WTC11 (cell line): ENCODE data around the gene CDIPT. TPM values are rescaled to one million over a fixed set of nuclear protein-coding genes. Genes with fewer than 3 reads are reported as not detected.

Source experiments
- ATAC-seq: fragments of 200-7000 bp; cut with Tn5 transposase; 2 replicates; pipeline ENCODE4 v1.10.0; 2021; ENCODE audit warnings: mild to moderate bottlenecking, moderate library complexity
- CTCF ChIA-PET: fragments of 300-600 bp; sonication (Branson Sonifier 250); formaldehyde crosslinking; loops from one replicate; lab custom pipeline; 2021; ENCODE audit warnings: antibody characterized with exemption; lab: Charles Lee
- POLR2A ChIA-PET: fragments of 350-600 bp; sonication (Branson Sonifier 250); formaldehyde crosslinking; loops from one replicate; lab custom pipeline; 2021; ENCODE audit warnings: antibody characterized with exemption; lab: Charles Lee
- DNase-seq: peaks from one replicate; pipeline ENCODE4 v3.0.0; 2021; ENCODE audit warnings: low spot score
- H3K27ac Mint-ChIP-seq: 2 replicates; pipeline ENCODE4 v1.8.0; 2021; ENCODE audit warnings: mixed read lengths
- H3K27me3 Mint-ChIP-seq: 2 replicates; pipeline ENCODE4 v1.8.0; 2021; ENCODE audit warnings: low read depth, mild to moderate bottlenecking, moderate library complexity, mixed read lengths
- H3K36me3 Mint-ChIP-seq: 2 replicates; pipeline ENCODE4 v1.8.0; 2021; ENCODE audit warnings: mixed read lengths
- H3K4me1 Mint-ChIP-seq: 2 replicates; pipeline ENCODE4 v1.8.0; 2022; ENCODE audit warnings: mixed read lengths
- H3K4me3 Mint-ChIP-seq: 2 replicates; pipeline ENCODE4 v1.8.0; 2021; ENCODE audit warnings: mild to moderate bottlenecking, moderate library complexity, mixed read lengths
- H3K9me3 Mint-ChIP-seq: 2 replicates; pipeline ENCODE4 v1.8.0; 2021; ENCODE audit warnings: mixed read lengths
- CREB1 ChIP-seq: sonication (generic); formaldehyde crosslinking; IDR thresholded peaks from 2 replicates; pipeline ENCODE4 v1.8.0; 2023; ENCODE audit warnings: mild to moderate bottlenecking, missing genetic modification reagents
- FOXP1 ChIP-seq: sonication (generic); formaldehyde crosslinking; IDR thresholded peaks from 2 replicates; pipeline ENCODE4 v1.8.0; 2022; ENCODE audit warnings: missing genetic modification reagents, mild to moderate bottlenecking, moderate library complexity, borderline replicate concordance
- NFYB ChIP-seq: sonication (generic); formaldehyde crosslinking; conservative IDR thresholded peaks from 2 replicates; pipeline ENCODE4 v1.8.0; 2022; ENCODE audit warnings: low read depth, missing genetic modification reagents
- NR3C1 ChIP-seq: sonication (generic); formaldehyde crosslinking; conservative IDR thresholded peaks from 2 replicates; pipeline ENCODE4 v1.8.1; 2023; ENCODE audit warnings: low read depth, mild to moderate bottlenecking, missing genetic modification reagents
- PRRX2 ChIP-seq: fragments of 250-450 bp; sonication (Bioruptor Pico); IDR thresholded peaks from 2 replicates; pipeline ENCODE4 v1.8.0; 2021; ENCODE audit warnings: mild to moderate bottlenecking
- RORB ChIP-seq: fragments of 250-450 bp; sonication (Bioruptor Pico); IDR thresholded peaks from 2 replicates; pipeline ENCODE4 v1.9.0; 2021; ENCODE audit warnings: mild to moderate bottlenecking
- SMAD4 ChIP-seq: sonication (generic); formaldehyde crosslinking; IDR thresholded peaks from 2 replicates; pipeline ENCODE4 v1.8.0; 2022; ENCODE audit warnings: mild to moderate bottlenecking, missing genetic modification reagents
- ZBTB21 ChIP-seq: sonication (generic); formaldehyde crosslinking; IDR thresholded peaks from 2 replicates; pipeline ENCODE4 v1.8.1; 2023; ENCODE audit warnings: mild to moderate bottlenecking, missing genetic modification reagents, borderline replicate concordance
- ZNF219 ChIP-seq: sonication (generic); formaldehyde crosslinking; IDR thresholded peaks from 2 replicates; pipeline ENCODE4 v1.8.0; 2023; ENCODE audit warnings: missing genetic modification reagents, mild to moderate bottlenecking, borderline replicate concordance
- ZNF232 ChIP-seq: sonication (generic); formaldehyde crosslinking; IDR thresholded peaks from 2 replicates; pipeline ENCODE4 v1.8.0; 2022; ENCODE audit warnings: mild to moderate bottlenecking, missing genetic modification reagents
- ZNF317 ChIP-seq: sonication (generic); formaldehyde crosslinking; IDR thresholded peaks from 2 replicates; pipeline ENCODE4 v1.8.1; 2023; ENCODE audit warnings: low read depth, mild to moderate bottlenecking, moderate library complexity, missing genetic modification reagents, borderline replicate concordance
- ZNF396 ChIP-seq: fragments of 250-450 bp; sonication (Bioruptor Pico); IDR thresholded peaks from 2 replicates; pipeline ENCODE4 v1.8.0; 2021; ENCODE audit warnings: mild to moderate bottlenecking, moderate library complexity, borderline replicate concordance
- total RNA-seq: library from RNA; stranded (reverse); gene quantifications from 3 replicates; pipeline ENCODE4 v1.2.3, GENCODE V29; 2021
- TF ChIP-seq, protein P1 (sequence below): sonication (generic); formaldehyde crosslinking; conservative IDR thresholded peaks from 2 replicates; pipeline ENCODE4 v1.8.1; 2023; ENCODE audit warnings: mild to moderate bottlenecking, low read depth, missing genetic modification reagents, moderate library complexity
- TF ChIP-seq, protein P2 (sequence below): sonication (generic); formaldehyde crosslinking; IDR thresholded peaks from 2 replicates; pipeline ENCODE4 v1.8.1; 2023; ENCODE audit warnings: mild to moderate bottlenecking, missing genetic modification reagents, borderline replicate concordance
- TF ChIP-seq, protein P3 (sequence below): sonication (generic); formaldehyde crosslinking; IDR thresholded peaks from 2 replicates; pipeline ENCODE4 v1.8.0; 2023; ENCODE audit warnings: mild to moderate bottlenecking, missing genetic modification reagents
- TF ChIP-seq, protein P4 (sequence below): sonication (generic); formaldehyde crosslinking; IDR thresholded peaks from 2 replicates; pipeline ENCODE4 v1.8.0; 2022; ENCODE audit warnings: mild to moderate bottlenecking, missing genetic modification reagents
- TF ChIP-seq, protein P5 (sequence below): sonication (generic); formaldehyde crosslinking; IDR thresholded peaks from 2 replicates; pipeline ENCODE4 v1.8.1; 2022; ENCODE audit warnings: mild to moderate bottlenecking, moderate library complexity, missing genetic modification reagents
- TF ChIP-seq, protein P6 (sequence below): sonication (generic); formaldehyde crosslinking; conservative IDR thresholded peaks from 2 replicates; pipeline ENCODE4 v1.8.1; 2022; ENCODE audit warnings: mild to moderate bottlenecking, missing genetic modification reagents
- TF ChIP-seq, protein P7 (sequence below): sonication (generic); formaldehyde crosslinking; IDR thresholded peaks from 2 replicates; pipeline ENCODE4 v1.8.0; 2022; ENCODE audit warnings: missing genetic modification reagents
- TF ChIP-seq, protein P8 (sequence below): sonication (generic); formaldehyde crosslinking; IDR thresholded peaks from 2 replicates; pipeline ENCODE4 v1.8.1; 2023; ENCODE audit warnings: mild to moderate bottlenecking, missing genetic modification reagents, moderate library complexity
- TF ChIP-seq, protein P9 (sequence below): sonication (generic); formaldehyde crosslinking; IDR thresholded peaks from 2 replicates; pipeline ENCODE4 v1.8.0; 2022; ENCODE audit warnings: mild to moderate bottlenecking, missing genetic modification reagents

CDIPT gene
- total RNA-seq, 1 experiment from 2014 or later: 71.7 TPM

DNA sequence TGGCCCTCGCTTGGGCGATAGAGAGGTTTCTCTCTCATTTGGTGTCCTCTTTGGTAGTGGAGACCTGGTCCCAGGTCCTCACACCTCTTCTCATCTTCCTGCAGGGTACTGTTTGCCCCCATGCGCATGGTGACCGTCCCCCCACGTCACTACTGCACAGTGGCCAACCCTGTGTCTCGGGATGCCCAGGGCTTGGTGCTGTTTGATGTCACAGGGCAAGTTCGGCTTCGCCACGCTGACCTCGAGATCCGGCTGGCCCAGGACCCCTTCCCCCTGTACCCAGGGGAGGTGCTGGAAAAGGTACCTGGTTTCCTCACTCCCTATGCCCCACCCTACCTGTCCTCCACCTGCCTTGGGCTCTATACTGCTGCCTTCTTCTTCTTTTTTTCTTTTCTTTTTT, 32.3 kb downstream of the CDIPT start (continued):
- TF ChIP-seq NR3C1 (no peak), FOXP1 (CRISPR knock-in tag) (no peak), ZBTB21 (no peak), RORB (CRISPR knock-in tag) (no peak), CREB1 (no peak)
- TF ChIP-seq, protein P1, sequence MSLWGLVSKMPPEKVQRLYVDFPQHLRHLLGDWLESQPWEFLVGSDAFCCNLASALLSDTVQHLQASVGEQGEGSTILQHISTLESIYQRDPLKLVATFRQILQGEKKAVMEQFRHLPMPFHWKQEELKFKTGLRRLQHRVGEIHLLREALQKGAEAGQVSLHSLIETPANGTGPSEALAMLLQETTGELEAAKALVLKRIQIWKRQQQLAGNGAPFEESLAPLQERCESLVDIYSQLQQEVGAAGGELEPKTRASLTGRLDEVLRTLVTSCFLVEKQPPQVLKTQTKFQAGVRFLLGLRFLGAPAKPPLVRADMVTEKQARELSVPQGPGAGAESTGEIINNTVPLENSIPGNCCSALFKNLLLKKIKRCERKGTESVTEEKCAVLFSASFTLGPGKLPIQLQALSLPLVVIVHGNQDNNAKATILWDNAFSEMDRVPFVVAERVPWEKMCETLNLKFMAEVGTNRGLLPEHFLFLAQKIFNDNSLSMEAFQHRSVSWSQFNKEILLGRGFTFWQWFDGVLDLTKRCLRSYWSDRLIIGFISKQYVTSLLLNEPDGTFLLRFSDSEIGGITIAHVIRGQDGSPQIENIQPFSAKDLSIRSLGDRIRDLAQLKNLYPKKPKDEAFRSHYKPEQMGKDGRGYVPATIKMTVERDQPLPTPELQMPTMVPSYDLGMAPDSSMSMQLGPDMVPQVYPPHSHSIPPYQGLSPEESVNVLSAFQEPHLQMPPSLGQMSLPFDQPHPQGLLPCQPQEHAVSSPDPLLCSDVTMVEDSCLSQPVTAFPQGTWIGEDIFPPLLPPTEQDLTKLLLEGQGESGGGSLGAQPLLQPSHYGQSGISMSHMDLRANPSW: no peak

DNA sequence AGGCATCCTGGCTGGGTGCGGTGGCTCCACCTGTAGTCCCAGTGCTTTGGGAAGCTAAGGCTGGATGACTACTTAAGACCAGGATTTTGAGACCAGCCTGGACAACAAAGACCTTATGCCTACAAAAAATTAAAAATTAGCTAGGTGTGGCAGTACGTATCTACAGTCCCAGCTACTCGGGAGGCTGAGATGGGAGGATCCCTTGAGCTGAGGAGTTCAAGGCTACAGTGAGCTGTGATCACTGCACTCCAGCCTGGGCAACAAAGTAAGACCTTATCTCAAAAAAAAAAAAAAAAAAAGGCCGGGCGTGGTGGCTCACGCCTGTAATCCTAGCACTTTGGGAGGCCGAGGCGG, 36.7 kb downstream of the CDIPT start:
- Mint-ChIP-seq H3K4me1 (peaks cover 14% of the 10 kb centered on the region), H3K27me3 (no peaks in the 10 kb centered on the region), H3K9me3 (no peaks in the 10 kb centered on the region), H3K4me3 (no peak overlapping the region), H3K36me3 (no peaks in the 10 kb centered on the region), H3K27ac (no peak overlapping the region)
- DNase-seq (no peak), ATAC-seq (no peak)
- CTCF ChIA-PET: interaction anchor here (0.7 to 6.4 kb wide), 5 partner anchors 10 to 239 kb away, joined by 3 to 68 read pairs (median 8); partner anchors contain the start of genes ALDOA and PAGR1
- TF ChIP-seq, protein P2, sequence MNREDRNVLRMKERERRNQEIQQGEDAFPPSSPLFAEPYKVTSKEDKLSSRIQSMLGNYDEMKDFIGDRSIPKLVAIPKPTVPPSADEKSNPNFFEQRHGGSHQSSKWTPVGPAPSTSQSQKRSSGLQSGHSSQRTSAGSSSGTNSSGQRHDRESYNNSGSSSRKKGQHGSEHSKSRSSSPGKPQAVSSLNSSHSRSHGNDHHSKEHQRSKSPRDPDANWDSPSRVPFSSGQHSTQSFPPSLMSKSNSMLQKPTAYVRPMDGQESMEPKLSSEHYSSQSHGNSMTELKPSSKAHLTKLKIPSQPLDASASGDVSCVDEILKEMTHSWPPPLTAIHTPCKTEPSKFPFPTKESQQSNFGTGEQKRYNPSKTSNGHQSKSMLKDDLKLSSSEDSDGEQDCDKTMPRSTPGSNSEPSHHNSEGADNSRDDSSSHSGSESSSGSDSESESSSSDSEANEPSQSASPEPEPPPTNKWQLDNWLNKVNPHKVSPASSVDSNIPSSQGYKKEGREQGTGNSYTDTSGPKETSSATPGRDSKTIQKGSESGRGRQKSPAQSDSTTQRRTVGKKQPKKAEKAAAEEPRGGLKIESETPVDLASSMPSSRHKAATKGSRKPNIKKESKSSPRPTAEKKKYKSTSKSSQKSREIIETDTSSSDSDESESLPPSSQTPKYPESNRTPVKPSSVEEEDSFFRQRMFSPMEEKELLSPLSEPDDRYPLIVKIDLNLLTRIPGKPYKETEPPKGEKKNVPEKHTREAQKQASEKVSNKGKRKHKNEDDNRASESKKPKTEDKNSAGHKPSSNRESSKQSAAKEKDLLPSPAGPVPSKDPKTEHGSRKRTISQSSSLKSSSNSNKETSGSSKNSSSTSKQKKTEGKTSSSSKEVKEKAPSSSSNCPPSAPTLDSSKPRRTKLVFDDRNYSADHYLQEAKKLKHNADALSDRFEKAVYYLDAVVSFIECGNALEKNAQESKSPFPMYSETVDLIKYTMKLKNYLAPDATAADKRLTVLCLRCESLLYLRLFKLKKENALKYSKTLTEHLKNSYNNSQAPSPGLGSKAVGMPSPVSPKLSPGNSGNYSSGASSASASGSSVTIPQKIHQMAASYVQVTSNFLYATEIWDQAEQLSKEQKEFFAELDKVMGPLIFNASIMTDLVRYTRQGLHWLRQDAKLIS (CRISPR knock-in tag): no peak
- TF ChIP-seq, protein P3, sequence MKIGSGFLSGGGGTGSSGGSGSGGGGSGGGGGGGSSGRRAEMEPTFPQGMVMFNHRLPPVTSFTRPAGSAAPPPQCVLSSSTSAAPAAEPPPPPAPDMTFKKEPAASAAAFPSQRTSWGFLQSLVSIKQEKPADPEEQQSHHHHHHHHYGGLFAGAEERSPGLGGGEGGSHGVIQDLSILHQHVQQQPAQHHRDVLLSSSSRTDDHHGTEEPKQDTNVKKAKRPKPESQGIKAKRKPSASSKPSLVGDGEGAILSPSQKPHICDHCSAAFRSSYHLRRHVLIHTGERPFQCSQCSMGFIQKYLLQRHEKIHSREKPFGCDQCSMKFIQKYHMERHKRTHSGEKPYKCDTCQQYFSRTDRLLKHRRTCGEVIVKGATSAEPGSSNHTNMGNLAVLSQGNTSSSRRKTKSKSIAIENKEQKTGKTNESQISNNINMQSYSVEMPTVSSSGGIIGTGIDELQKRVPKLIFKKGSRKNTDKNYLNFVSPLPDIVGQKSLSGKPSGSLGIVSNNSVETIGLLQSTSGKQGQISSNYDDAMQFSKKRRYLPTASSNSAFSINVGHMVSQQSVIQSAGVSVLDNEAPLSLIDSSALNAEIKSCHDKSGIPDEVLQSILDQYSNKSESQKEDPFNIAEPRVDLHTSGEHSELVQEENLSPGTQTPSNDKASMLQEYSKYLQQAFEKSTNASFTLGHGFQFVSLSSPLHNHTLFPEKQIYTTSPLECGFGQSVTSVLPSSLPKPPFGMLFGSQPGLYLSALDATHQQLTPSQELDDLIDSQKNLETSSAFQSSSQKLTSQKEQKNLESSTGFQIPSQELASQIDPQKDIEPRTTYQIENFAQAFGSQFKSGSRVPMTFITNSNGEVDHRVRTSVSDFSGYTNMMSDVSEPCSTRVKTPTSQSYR (CRISPR knock-in tag): no peak
- TF ChIP-seq SMAD4 (CRISPR knock-in tag) (no peak), ZNF317 (CRISPR knock-in tag) (no peak), ZNF396 (CRISPR knock-in tag) (no peak), ZNF219 (no peak), PRRX2 (no peak), NFYB (CRISPR knock-in tag) (no peak), ZNF232 (no peak)
- TF ChIP-seq, protein P4, sequence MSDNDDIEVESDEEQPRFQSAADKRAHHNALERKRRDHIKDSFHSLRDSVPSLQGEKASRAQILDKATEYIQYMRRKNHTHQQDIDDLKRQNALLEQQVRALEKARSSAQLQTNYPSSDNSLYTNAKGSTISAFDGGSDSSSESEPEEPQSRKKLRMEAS (CRISPR knock-in tag): no peak
- TF ChIP-seq, protein P5, sequence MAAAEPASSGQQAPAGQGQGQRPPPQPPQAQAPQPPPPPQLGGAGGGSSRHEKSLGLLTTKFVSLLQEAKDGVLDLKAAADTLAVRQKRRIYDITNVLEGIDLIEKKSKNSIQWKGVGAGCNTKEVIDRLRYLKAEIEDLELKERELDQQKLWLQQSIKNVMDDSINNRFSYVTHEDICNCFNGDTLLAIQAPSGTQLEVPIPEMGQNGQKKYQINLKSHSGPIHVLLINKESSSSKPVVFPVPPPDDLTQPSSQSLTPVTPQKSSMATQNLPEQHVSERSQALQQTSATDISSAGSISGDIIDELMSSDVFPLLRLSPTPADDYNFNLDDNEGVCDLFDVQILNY (CRISPR knock-in tag): no peak
- TF ChIP-seq, protein P6, sequence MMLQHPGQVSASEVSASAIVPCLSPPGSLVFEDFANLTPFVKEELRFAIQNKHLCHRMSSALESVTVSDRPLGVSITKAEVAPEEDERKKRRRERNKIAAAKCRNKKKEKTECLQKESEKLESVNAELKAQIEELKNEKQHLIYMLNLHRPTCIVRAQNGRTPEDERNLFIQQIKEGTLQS (CRISPR knock-in tag): no peak
- TF ChIP-seq, protein P7, sequence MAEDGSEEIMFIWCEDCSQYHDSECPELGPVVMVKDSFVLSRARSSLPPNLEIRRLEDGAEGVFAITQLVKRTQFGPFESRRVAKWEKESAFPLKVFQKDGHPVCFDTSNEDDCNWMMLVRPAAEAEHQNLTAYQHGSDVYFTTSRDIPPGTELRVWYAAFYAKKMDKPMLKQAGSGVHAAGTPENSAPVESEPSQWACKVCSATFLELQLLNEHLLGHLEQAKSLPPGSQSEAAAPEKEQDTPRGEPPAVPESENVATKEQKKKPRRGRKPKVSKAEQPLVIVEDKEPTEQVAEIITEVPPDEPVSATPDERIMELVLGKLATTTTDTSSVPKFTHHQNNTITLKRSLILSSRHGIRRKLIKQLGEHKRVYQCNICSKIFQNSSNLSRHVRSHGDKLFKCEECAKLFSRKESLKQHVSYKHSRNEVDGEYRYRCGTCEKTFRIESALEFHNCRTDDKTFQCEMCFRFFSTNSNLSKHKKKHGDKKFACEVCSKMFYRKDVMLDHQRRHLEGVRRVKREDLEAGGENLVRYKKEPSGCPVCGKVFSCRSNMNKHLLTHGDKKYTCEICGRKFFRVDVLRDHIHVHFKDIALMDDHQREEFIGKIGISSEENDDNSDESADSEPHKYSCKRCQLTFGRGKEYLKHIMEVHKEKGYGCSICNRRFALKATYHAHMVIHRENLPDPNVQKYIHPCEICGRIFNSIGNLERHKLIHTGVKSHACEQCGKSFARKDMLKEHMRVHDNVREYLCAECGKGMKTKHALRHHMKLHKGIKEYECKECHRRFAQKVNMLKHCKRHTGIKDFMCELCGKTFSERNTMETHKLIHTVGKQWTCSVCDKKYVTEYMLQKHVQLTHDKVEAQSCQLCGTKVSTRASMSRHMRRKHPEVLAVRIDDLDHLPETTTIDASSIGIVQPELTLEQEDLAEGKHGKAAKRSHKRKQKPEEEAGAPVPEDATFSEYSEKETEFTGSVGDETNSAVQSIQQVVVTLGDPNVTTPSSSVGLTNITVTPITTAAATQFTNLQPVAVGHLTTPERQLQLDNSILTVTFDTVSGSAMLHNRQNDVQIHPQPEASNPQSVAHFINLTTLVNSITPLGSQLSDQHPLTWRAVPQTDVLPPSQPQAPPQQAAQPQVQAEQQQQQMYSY (CRISPR knock-in tag): no peak
- TF ChIP-seq, protein P8, sequence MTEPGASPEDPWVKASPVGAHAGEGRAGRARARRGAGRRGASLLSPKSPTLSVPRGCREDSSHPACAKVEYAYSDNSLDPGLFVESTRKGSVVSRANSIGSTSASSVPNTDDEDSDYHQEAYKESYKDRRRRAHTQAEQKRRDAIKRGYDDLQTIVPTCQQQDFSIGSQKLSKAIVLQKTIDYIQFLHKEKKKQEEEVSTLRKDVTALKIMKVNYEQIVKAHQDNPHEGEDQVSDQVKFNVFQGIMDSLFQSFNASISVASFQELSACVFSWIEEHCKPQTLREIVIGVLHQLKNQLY (CRISPR knock-in tag): no peak
- TF ChIP-seq, protein P9, sequence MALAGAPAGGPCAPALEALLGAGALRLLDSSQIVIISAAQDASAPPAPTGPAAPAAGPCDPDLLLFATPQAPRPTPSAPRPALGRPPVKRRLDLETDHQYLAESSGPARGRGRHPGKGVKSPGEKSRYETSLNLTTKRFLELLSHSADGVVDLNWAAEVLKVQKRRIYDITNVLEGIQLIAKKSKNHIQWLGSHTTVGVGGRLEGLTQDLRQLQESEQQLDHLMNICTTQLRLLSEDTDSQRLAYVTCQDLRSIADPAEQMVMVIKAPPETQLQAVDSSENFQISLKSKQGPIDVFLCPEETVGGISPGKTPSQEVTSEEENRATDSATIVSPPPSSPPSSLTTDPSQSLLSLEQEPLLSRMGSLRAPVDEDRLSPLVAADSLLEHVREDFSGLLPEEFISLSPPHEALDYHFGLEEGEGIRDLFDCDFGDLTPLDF (CRISPR knock-in tag): no peak
- POLR2A ChIA-PET: interaction anchor here (0.7 kb wide), 1 partner anchor 510 kb away, joined by 3 read pairs; no protein-coding TSS in a partner anchor
